Right atrium auricular region (tissue), 2 donors: ENCODE measurements around the gene RSKR. TPM values are rescaled to one million over a fixed set of nuclear protein-coding genes. Genes with fewer than 3 reads are reported as not detected.
"Not testable (repeated sequence)": the region's sequence is repeated elsewhere in the genome, so short reads cannot be mapped to it uniquely, and the experiment has no call there.

Experiments used
- DNase-seq: peaks from one replicate; pipeline ENCODE4 v3.0.0-alpha.2; 2019; ENCODE audit warnings: low spot score
- H3K27ac ChIP-seq, 2 donors: fragments of 200-600 bp; sonication (generic); 1 replicate in 1 of 2; 2 replicates in 1 of 2; pipeline ENCODE4 v1.5.1; 2016 to 2019
- H3K27me3 ChIP-seq, 2 donors: fragments of 200-600 bp; sonication (generic); one replicate each; pipeline versions ENCODE4 v1.5.1 to v1.6.0; 2017 to 2019
- H3K36me3 ChIP-seq: fragments of 200-600 bp; sonication (generic); one replicate; pipeline ENCODE4 v1.5.1; 2016
- H3K4me1 ChIP-seq, 2 donors: fragments of 200-600 bp; sonication (generic); one replicate each; pipeline versions ENCODE4 v1.5.1 to v1.6.0; 2017 to 2019
- H3K4me3 ChIP-seq, 2 donors: fragments of 200-600 bp; sonication (generic); 1 replicate in 1 of 2; 2 replicates in 1 of 2; pipeline ENCODE4 v1.5.1; 2017 to 2019; ENCODE audit warnings: mild to moderate bottlenecking in 1 of 2, moderate library complexity in 1 of 2
- H3K9me3 ChIP-seq, 2 donors: fragments of 200-600 bp; sonication (generic); one replicate each; pipeline ENCODE4 v1.5.1; 2019
- CTCF ChIP-seq, 2 donors: fragments of 200-600 bp; sonication (generic); IDR thresholded peaks; one replicate each; pipeline ENCODE4 v1.5.1; 2019; ENCODE audit warnings: antibody characterized with exemption in 2 of 2
- total RNA-seq, 2 donors: library from RNA; depleted of rRNA; stranded (reverse); fragments of >200 nt; gene quantifications; one replicate each; pipeline ENCODE4 v1.1.0, GENCODE V29; 2016

Gene RSKR
- total RNA-seq, 2 donors from 2014 or later = 1.3 to 1.8 TPM

- H3K27ac ChIP-seq = no peak overlapping the region
- no peak for DNase-seq
- no peak for TF ChIP-seq CTCF (IDR thresholded peaks at IDR 0.05)
- H3K9me3 ChIP-seq = no peaks in the 10 kb centered on the region
- H3K36me3 ChIP-seq = peaks cover 6% of the 10 kb centered on the region
- no peak overlapping the region for H3K4me3 ChIP-seq
- H3K4me1 ChIP-seq = peaks cover 0 to 22% of the 10 kb centered on the region in 2 donors
- no peaks in the 10 kb centered on the region for H3K27me3 ChIP-seq
These were observed 35.5 kb downstream of the RSKR start for GRCh38 chr17:28578246-28579195.

DNA sequence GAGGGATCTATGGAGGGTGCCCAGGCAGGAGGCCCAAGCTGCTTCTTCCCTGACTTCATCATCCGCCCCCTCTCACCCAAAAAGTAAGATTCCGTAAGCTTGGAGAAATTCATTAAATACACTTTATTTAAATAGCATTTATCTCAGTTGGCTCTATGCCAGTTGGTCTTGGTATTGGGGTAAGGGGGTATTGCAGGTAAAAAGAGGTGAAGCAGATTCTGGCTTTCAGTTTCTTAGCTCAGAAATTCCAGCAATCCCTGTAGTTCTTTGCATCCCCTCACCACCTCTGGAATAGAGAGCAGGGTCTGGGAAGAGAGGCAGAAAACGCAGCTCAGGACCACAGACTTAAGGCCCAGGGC, 36.5 kb downstream of the RSKR start:
- no peak for DNase-seq
- no peak for TF ChIP-seq CTCF (IDR thresholded peaks at IDR 0.05)
- no peaks in the 10 kb centered on the region for H3K27me3 ChIP-seq
- H3K36me3 ChIP-seq = peaks cover 6% of the 10 kb centered on the region
- H3K4me1 ChIP-seq = peaks cover 0 to 32% of the 10 kb centered on the region in 2 donors
- H3K4me3 ChIP-seq = peak overlapping the region in 1 of 2 donors; percentile 44
- no peaks in the 10 kb centered on the region for H3K9me3 ChIP-seq
- H3K27ac ChIP-seq = peak overlapping the region in 1 of 2 donors; percentile 48

GRCh38 chr17:28576758-28577465, 37.1 kb downstream of the RSKR start, which contains the start of gene ALDOC:
Gene ALDOC, minus strand, starts transcription at chr17:28576895. Its CDS starts 1,363 bp downstream, at chr17:28575532.
- DNase-seq = peak; percentile 94
- Histone ChIP-seq H3K36me3 (peaks cover 6% of the 10 kb centered on the region), H3K4me1 (peaks cover 0 to 38% of the 10 kb centered on the region in 2 donors), H3K27ac (peak within 1 kb of the TSS; percentile 60 to 83), H3K9me3 (no peaks in the 10 kb centered on the region), H3K4me3 (peak within 1 kb of the TSS; percentile 17 to 44), H3K27me3 (no peaks in the 10 kb centered on the region)
- TF ChIP-seq CTCF (IDR thresholded peaks at IDR 0.05) = no peak

DNA sequence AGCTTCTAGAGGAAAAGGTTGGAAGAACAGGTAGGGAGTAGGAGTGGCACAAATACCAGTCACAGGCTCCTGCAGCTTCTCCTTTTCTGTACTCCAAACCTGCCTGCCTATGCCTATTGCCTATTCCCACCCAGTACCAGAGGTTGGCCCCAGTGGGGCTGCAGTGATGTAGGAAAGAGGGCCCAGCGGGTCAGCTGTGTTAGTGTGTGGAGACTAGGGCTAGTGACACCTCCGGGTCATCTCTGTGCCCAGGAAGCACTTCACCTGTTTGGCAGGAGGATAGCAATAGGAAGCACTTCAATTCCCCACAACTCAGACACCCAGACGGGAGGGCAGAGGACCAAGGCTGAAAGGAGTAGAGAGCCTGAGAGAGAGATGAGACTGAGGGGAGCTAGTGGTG, 38.0 kb downstream of the RSKR start:
- Histone ChIP-seq H3K4me1 (peaks cover 0 to 41% of the 10 kb centered on the region in 2 donors), H3K4me3 (peak overlapping the region; percentile 17 to 34), H3K27ac (peak overlapping the region; percentile 60 to 83)
- DNase-seq, H3K9me3 ChIP-seq, H3K36me3 ChIP-seq, H3K27me3 ChIP-seq: not testable (repeated sequence)

DNA sequence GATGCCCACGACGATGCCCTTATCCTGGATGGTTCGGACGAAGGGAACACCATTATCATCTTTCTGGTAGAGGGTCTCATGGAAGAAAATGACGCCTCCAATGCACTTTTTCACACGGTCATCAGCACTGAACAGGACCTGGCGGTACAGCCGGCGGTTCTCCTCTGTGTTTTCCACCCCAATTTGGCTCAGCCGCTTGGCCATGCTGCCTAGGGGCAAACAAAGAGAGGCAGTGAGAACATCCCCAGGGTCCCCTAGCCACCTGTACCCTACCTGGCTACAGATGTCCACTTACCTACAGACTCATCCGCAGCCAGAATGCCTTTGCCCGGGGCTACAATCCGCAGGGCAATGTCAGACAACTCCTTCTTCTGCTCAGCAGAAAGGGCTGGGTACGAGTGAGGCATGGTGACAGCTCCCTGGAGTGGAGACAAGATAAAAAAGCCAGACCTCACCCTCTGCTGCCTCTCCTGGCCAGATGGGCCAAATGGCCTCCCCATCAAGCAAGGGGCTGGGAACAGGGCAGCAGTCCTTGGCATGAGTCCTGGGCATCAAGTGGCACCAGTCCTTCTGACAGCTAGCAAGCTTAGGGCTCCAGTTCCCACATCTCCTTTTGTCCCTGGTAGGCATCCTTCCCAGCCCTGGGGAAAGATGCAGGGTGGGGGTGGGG, 38.7 kb downstream of the RSKR start:
- no peak overlapping the region for H3K4me3 ChIP-seq
- no peaks in the 10 kb centered on the region for H3K27me3 ChIP-seq
- no peaks in the 10 kb centered on the region for H3K9me3 ChIP-seq
- H3K4me1 ChIP-seq = peaks cover 0 to 47% of the 10 kb centered on the region in 2 donors
- DNase-seq = peak; percentile 61
- peak in 1 of 2 donors; percentile 40 for TF ChIP-seq CTCF (IDR thresholded peaks at IDR 0.05)
- H3K36me3 ChIP-seq = peaks cover 6% of the 10 kb centered on the region
- peak overlapping the region; percentile 60 to 83 for H3K27ac ChIP-seq
